Loucy (cell line): ENCODE measurements around the gene NLRC5.

Source experiments
- EZH2phosphoT487 ChIP-seq: fragments of 200-600 bp; IDR thresholded peaks from 2 replicates; pipeline ENCODE4 v1.6.1; 2018; ENCODE audit warnings: antibody characterized with exemption, mild to moderate bottlenecking, moderate library complexity, borderline replicate concordance
- TF ChIP-seq, protein P1 (sequence below): fragments of 200-600 bp; sonication (generic); conservative IDR thresholded peaks from 2 replicates; pipeline ENCODE4 v1.5.1; 2014; ENCODE audit warnings: mild to moderate bottlenecking, antibody characterized with exemption, low read length

DNA sequence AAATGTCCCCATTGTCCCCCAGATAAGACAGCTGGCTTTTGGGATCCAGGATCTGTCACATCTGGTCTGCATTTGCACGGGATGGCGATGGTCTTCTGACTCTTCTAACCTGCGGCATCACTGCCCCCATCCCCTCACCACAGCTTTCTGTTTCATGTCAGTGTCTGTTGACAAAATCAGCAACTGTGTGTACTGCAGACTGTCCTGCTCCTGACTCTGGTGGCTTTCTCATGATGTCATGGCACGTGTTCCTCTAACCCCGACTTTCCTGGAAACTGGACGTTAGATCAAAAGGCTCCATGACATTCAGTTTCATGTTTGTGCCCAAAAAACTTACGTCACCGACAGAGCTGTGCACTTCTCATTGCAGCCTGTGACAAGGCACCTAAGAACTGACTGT is 73.0 kb downstream of the NLRC5 start:
- TF ChIP-seq, protein P1, sequence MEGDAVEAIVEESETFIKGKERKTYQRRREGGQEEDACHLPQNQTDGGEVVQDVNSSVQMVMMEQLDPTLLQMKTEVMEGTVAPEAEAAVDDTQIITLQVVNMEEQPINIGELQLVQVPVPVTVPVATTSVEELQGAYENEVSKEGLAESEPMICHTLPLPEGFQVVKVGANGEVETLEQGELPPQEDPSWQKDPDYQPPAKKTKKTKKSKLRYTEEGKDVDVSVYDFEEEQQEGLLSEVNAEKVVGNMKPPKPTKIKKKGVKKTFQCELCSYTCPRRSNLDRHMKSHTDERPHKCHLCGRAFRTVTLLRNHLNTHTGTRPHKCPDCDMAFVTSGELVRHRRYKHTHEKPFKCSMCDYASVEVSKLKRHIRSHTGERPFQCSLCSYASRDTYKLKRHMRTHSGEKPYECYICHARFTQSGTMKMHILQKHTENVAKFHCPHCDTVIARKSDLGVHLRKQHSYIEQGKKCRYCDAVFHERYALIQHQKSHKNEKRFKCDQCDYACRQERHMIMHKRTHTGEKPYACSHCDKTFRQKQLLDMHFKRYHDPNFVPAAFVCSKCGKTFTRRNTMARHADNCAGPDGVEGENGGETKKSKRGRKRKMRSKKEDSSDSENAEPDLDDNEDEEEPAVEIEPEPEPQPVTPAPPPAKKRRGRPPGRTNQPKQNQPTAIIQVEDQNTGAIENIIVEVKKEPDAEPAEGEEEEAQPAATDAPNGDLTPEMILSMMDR: no peak
- no peak for TF ChIP-seq EZH2phosphoT487
